Right renal cortex interstitium (tissue), 3 donors: ENCODE results near the gene CD33. TPM values are rescaled to one million over a fixed set of nuclear protein-coding genes. Genes with fewer than 3 reads are reported as not detected.
"Not testable (repeated sequence)": the region's sequence is repeated elsewhere in the genome, so short reads cannot be mapped to it uniquely, and the experiment has no call there.

Experiments
- DNase-seq, 3 donors: peaks; one replicate each; pipeline ENCODE4 v3.0.0-alpha.2; 2013; ENCODE audit warnings: low read depth in 3 of 3, low spot score in 2 of 3
- polyA plus RNA-seq, 3 donors: library from polyadenylated mRNA; unstranded; fragments of 120-200 nt; gene quantifications; one replicate each; pipeline ENCODE4 v1.2.1, GENCODE V29; 2013; ENCODE audit not compliant: insufficient read length in 3 of 3

Gene CD33
- polyA plus RNA-seq, 3 donors, result 1.2 to 1.6 (median 1.5) TPM

GRCh38 chr19:51210191-51210784, 14.6 kb upstream of the CD33 start:
- DNase-seq, result no peak

GRCh38 chr19:51210874-51211361, 14.0 kb upstream of the CD33 start:
- DNase-seq, result not testable (repeated sequence)

- no peak for DNase-seq
These were observed 13.0 kb upstream of the CD33 start for GRCh38 chr19:51211833-51212232.

- no peak for DNase-seq
These were observed 5.6 kb upstream of the CD33 start for GRCh38 chr19:51219307-51219706.

- no peak for DNase-seq
These were observed 4.9 kb upstream of the CD33 start for GRCh38 chr19:51219971-51220370.

GRCh38 chr19:51220996-51221395, 3.9 kb upstream of the CD33 start:
- no peak for DNase-seq

- no peak for DNase-seq
These were observed 678 bp upstream of the CD33 start for GRCh38 chr19:51224163-51224641.

- DNase-seq, result no peak
These were observed 1.2 kb downstream of the CD33 start for GRCh38 chr19:51226067-51226466.

GRCh38 chr19:51227326-51227725, 2.4 kb downstream of the CD33 start:
- DNase-seq, result no peak

GRCh38 chr19:51227966-51228365, 3.1 kb downstream of the CD33 start:
- no peak for DNase-seq

GRCh38 chr19:51240866-51241265, 16.0 kb downstream of the CD33 start:
- DNase-seq, result no peak

- no peak for DNase-seq
These were observed 18.2 kb downstream of the CD33 start for GRCh38 chr19:51242881-51243630.

- no peak for DNase-seq
These were observed 21.3 kb downstream of the CD33 start for GRCh38 chr19:51246164-51246552.

GRCh38 chr19:51247972-51248590, 23.2 kb downstream of the CD33 start:
- no peak for DNase-seq

GRCh38 chr19:51250786-51251467, 26.0 kb downstream of the CD33 start, which contains the start of gene SIGLECL1:
SIGLECL1 (plus strand) TSS chr19:51251080; CDS start chr19:51264073, 12,993 bp downstream.
- no peak for DNase-seq

- no peak for DNase-seq
These were observed 26.6 kb downstream of the CD33 start for GRCh38 chr19:51251468-51251820.

- DNase-seq, result no peak
These were observed 27.6 kb downstream of the CD33 start for GRCh38 chr19:51252306-51253079.

- no peak for DNase-seq
These were observed 28.4 kb downstream of the CD33 start for GRCh38 chr19:51253088-51253806.

GRCh38 chr19:51256155-51256625, 31.3 kb downstream of the CD33 start:
- DNase-seq, result no peak

- DNase-seq, result no peak
These were observed 32.6 kb downstream of the CD33 start for GRCh38 chr19:51257471-51257870.
